Measurements from ENCODE around the gene RAET1G.
"Not testable (repeated sequence)": the region's sequence is repeated elsewhere in the genome, so short reads cannot be mapped to it uniquely, and the experiment has no call there.

RAET1G gene

DNA sequence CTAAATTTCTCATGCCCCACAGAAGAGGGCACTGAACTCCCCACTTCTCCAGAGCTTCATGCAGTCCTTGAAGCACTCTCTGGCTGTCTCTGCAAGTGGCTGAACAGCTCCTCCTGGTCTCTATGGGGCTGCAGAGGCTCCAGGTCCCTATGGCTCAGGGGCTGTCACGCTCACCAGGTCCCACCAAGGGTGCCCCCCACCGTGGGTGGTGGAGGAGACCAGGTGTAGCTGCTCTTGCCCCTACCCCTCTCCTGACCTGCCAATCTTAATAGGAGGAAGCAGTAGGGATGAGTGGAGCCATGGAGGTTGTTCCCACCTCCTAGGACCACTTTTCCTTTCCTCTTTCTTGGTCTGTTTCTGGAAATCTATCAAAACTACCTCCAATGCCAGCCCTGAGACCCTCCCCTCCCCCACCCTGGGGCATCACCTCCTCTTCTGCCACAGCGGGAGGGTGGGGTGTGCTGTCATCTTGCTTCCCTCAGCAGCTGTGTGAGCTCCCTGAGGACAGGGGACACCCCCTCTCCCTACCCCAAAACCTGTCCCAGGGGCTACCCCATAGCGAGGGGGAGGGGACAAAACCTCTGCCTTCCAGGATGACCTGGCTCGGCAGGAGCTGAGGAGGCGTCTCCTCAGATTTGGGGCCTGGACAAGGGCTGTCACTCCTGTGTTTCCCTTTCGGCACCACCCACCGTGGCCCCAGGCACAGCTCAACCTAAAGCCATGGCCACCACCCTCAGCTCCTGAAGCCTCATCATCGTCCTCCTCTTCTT is 13.0 kb downstream of the RAET1G start:
- DNase-seq, result no peak

DNA sequence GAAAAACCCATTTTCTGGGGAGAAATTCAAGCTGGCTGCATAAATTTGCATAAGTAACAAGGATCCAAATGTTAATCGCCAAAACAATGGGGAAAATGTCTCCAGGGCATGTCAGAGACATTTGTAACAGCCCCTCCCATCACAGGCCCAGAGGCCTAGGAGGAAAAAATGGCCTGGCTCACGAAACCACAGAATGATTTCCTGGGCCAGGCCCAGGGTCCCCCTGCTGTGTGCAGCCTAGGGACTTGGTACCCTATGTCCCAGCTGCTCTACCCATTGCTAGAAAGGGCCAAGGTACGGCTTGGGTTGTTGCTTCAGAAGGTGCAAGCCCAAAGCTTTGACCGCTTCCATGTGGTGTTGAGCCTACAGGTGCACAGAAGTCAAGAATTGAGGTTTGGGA is 14.4 kb downstream of the RAET1G start:
- not testable (repeated sequence) for DNase-seq

GRCh38 chr6:149907317-149907716 is 15.6 kb downstream of the RAET1G start:
- DNase-seq, result no peak

DNA sequence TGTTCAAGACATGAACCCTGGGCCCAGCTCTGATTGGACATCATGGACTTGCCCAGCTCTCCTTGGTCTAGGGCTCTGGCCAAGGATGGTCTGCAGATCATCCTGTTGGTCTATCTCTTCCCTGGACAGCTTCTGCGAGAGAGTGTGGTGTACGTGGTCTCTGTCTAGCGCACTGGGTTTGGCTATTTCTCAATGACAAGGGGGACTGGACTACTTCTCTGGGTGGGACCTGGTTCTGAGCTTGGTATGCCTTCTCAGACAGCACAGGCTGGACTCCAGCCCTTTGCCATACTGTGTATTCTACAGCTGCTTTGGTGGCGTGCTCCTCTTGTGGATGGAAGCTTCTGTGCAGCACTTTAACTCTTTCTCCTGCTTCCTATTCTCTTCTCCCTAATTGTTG is 16.5 kb downstream of the RAET1G start:
- DNase-seq, result no peak

DNA sequence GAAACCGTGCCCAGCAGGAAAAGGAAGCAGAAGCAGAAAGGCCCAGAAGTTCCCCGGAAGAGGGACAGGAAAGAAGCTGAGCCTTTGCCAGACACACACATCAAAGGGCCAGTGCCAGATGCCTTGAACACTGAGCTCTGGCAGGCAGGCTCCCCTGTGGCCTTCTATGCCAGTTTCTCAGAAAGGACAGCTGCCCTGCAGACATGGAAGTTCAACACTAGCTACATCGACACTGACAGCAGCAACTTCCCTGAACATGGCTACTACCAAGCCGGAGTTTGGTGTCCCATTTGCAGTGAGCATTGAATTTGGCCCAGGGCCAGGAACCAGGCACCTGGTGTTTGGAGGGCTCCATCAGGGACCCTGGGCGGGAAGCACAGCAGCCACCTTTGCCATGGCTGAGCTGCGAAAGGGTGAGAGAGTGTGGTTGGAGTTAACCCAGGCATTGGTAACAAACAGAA is 17.0 kb downstream of the RAET1G start:
- DNase-seq, result no peak

DNA sequence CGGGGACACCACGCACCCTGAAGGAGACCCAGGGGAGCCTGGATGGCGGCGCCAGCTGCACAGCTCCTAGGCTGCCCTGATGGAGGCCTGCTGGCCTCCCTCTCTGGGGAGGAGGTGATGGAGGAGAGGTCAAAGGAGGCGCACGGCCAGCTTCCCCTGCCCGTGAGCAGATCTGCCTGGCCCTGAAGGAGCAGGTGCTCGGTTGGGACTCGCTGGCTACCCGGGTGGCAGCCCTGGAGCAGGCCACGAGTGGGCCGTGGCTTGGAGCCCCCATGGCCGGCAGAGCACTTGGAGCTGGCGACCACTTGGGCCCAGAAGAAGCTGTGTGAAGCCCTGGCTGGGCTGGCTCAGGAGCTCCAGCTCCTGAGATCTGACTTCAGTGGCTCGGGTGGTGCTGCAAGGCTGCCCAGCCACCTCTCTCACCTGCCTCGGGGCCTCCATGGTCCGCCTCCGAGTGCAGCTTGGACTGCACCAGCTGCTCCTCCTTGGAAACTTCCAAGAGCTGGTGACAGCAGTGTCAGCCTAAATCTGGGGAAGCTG is 17.5 kb downstream of the RAET1G start:
- no peak for DNase-seq

- no peak for DNase-seq
Observed at GRCh38 chr6:149904661-149905370, 18.1 kb downstream of the RAET1G start.

DNA sequence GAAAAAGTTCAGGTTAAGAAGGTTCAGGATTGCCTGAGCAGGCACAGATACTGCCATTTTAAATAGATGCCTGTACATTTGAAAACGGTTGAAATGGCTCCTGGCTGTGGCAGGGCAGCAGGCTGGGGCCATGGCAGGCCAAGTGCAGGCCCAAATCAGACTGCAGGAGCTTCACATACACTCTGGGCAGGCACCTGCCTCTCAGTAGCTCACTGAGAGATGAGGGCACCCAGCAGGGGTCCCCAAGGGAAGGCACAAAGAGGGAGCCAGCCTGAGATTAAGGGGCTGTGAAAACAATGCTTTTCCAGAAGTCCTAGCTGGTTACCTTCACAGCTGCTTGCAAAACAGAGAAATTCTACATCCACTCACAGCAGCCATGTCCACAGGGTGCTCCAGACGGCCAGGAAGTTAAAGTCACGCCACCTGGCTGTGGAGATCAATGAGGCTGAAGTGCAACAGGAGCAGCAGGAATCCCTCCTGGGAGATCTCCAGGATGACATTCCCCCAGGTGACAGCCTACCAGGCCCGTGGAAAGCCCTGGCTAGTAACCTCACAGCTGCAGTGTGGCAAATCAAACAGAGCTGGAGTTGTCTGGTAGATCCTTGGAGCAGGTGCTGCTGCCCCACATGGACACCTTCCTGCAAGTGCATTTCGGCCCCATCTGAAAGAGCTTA is 18.8 kb downstream of the RAET1G start:
- no peak for DNase-seq

DNA sequence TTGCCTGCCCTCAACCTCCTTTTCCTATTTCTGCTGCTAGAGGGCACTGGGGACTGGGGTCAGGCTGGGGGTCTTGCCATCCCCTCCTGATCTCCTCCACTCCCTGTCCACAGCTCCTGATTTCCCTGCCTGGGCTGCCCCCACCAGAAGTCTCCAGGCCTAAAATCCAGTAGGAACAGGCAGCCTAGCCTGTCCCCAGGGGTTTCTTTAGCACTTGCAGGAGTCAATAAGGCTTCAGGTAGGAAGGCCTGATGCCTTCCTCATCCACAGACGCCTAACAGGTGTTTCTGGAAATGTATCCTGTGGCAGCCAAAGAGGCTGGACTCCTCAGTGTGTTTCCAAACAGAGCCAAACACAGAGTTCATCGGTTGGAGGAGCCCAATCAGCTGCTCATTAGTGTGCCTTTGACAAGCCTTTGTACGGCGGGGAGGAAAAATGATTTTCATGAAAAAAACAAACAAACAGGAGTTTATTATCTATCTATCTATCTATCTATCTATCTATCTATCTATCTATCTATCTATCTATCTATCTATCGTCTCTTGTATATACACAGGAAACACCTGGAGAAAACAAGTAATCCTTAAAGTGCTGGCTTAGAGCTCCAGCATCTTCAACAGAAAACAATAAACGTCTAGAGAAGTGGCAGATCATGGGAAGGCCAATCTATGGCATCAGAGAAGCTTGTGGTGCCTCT is 21.3 kb downstream of the RAET1G start:
- no peak for DNase-seq

- DNase-seq, result no peak
Observed at GRCh38 chr6:149900620-149901443, 22.1 kb downstream of the RAET1G start.

- no peak for DNase-seq
Observed at GRCh38 chr6:149899926-149900619, 22.8 kb downstream of the RAET1G start.

DNA sequence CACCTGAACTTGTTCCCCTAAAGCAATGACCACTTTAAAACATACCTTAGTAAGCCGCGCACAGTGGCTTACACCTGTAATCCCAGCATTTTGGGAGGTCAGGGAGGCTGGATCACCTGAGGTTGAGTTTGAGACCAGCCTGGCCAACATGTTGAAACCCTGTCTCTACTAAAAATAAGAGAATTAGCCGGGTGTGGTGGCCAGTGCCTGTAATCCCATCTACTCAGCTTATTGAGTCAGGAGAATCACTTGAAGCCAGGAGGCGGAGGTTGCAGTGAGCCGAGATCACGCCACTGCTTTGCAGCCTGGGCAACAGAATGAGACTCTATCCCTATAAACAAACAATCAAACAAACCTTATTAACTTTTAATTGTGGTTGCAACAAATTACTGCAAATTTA is 23.4 kb downstream of the RAET1G start:
- DNase-seq, result no peak

DNA sequence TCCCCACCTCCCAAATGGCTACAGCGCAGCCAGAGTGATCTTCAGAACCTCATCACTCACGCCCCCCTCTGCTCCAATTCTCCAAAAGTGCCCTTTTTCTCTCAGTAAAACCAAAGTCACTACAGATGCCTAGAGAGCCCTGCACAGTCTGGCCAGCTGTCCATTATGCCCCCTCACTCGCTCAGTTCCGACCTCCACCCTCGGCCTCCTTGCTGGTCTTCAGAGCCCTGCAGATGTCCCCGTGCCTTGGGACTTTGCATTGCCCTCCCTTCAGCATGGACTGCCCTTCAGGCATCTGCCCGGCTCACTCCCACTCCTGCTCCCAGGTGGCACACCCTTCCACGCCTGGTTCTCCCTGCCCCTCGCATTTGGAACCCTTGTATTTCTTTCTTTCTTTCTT is 24.0 kb downstream of the RAET1G start:
- DNase-seq, result no peak

GRCh38 chr6:149897855-149898744 is 24.8 kb downstream of the RAET1G start, which contains the start of gene RAET1E:
RAET1E (minus strand) TSS chr6:149898113; CDS start chr6:149890901, 7,212 bp downstream.
- no peak for DNase-seq

- DNase-seq, result no peak
Observed at GRCh38 chr6:149897015-149897697, 25.8 kb downstream of the RAET1G start.

- DNase-seq, result no peak
Observed at GRCh38 chr6:149896491-149896890, 26.4 kb downstream of the RAET1G start.

- DNase-seq, result no peak
Observed at GRCh38 chr6:149895833-149896271, 27.1 kb downstream of the RAET1G start.

DNA sequence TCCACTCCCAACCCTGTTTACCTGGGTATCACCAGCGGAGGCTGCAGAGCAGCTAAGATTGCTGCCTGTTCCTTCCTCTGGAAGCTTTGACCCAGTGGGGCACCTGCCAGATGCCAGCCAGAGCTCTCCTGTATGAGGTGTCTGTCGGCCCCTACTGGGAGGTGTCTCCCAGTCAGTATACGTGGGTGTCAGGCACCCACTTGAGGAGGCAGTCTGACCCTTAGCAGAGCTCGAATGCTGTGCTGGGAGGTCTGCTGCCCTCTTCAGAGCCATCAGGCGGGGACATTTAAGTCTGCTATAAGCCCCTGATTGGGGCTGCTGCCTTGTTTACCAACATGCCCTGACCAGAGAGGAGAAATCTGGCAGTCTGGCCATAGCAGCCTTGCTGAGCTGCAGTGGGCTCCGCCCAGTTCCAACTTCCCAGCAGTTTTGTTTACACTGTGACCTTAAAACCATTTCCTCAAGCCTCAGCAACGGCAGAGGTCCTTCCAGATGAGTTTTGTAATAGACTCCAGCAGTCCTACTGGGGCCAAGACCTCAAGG is 27.8 kb downstream of the RAET1G start:
- DNase-seq, result no peak

DNA sequence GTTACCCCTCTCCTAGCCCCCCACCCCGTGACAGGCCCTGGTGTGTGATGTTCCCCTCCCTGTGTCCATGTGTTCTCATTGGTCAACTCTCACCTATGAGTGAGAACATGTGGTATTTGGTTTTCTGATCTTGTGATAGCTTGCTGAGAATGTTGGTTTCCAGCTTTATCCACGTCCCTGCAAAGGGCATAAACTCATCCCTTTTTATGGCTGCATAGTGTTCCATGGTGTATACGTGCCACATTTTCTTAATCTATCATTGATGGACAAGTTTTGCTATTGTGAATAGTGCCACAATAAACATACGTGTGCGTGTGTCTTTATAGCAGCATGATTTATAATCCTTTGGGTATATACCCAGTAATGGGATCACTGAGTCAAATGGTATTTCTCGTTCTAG is 31.1 kb downstream of the RAET1G start:
- DNase-seq, result not testable (repeated sequence)

All from NCI-H748 treated with DMSO at 0.1 percent for 48 hours (cell line).